Fibroblast of lung (primary cell): Measurements from ENCODE around the gene DOHH. TPM values are rescaled to one million over a fixed set of nuclear protein-coding genes. Genes with fewer than 3 reads are reported as not detected.

Experiments
- DNase-seq, 2 donors: peaks; one replicate each; pipeline versions ENCODE4 v3.0.0 to v3.0.0-alpha.2; 2010; ENCODE audit warnings: low read depth in 2 of 2
- H2AFZ ChIP-seq: 2 replicates; pipeline ENCODE4 v1.5.1; 2012; ENCODE audit warnings: low read length, control low read depth, inconsistent platforms
- H3K27ac ChIP-seq: 2 replicates; pipeline ENCODE4 v1.5.1; 2011; ENCODE audit warnings: low read length, control low read depth; ENCODE audit not compliant: insufficient read depth
- H3K27me3 ChIP-seq: 2 replicates; pipeline ENCODE4 v1.5.1; 2011; ENCODE audit warnings: mild to moderate bottlenecking, low read length; ENCODE audit not compliant: control insufficient read depth, insufficient read depth
- H3K36me3 ChIP-seq: 2 replicates; pipeline ENCODE4 v1.5.1; 2011; ENCODE audit warnings: low read length; ENCODE audit not compliant: control insufficient read depth, insufficient read depth
- H3K4me1 ChIP-seq: 2 replicates; pipeline ENCODE4 v1.5.1; 2011; ENCODE audit warnings: low read length; ENCODE audit not compliant: control insufficient read depth, insufficient read depth; ENCODE audit errors: extremely low read depth
- H3K4me2 ChIP-seq: 2 replicates; pipeline ENCODE4 v1.5.1; 2011; ENCODE audit warnings: low read length, control low read depth; ENCODE audit not compliant: insufficient read depth; ENCODE audit errors: extremely low read depth
- H3K4me3 ChIP-seq, 4 experiments: fragments of 200-600 bp in 1 of 4; sonication (generic) in 1 of 4; replicated peaks in 1 of 4; 2 replicates each; pipeline ENCODE4 v1.5.1; 2011 to 2016; ENCODE audit warnings: low read length in 4 of 4, low read depth in 3 of 4, mild to moderate bottlenecking in 3 of 4, control low read depth in 2 of 4, inconsistent platforms in 1 of 4, mixed read lengths in 1 of 4; ENCODE audit not compliant: insufficient read depth in 1 of 4; ENCODE audit errors: control extremely low read depth in 1 of 4
- H3K79me2 ChIP-seq: 2 replicates; pipeline ENCODE4 v1.5.1; 2012; ENCODE audit warnings: mild to moderate bottlenecking, low read length, inconsistent platforms; ENCODE audit not compliant: control insufficient read depth, insufficient read depth
- H3K9ac ChIP-seq: 2 replicates; pipeline ENCODE4 v1.5.1; 2011; ENCODE audit warnings: mild to moderate bottlenecking, low read length, control low read depth; ENCODE audit not compliant: insufficient read depth
- H3K9me3 ChIP-seq: 2 replicates; pipeline ENCODE4 v1.5.1; 2012; ENCODE audit warnings: low read depth, low read length; ENCODE audit not compliant: control insufficient read depth, insufficient read depth
- H4K20me1 ChIP-seq: 2 replicates; pipeline ENCODE4 v1.5.1; 2011; ENCODE audit warnings: low read length; ENCODE audit not compliant: control insufficient read depth, insufficient read depth; ENCODE audit errors: extremely low read depth
- EZH2 ChIP-seq: IDR thresholded peaks from 2 replicates; pipeline ENCODE4 v1.5.1; 2012; ENCODE audit warnings: low read length, control low read depth, mild to moderate bottlenecking; ENCODE audit errors: missing control alignments
- polyA plus RNA-seq, 2 donors: library from polyadenylated mRNA; depleted of rRNA in 1 of 2; stranded (reverse) in 1 of 2; unstranded in 1 of 2; fragments of >200 nt; gene quantifications; 2 replicates each; pipeline ENCODE4 v1.2.1, GENCODE V29; 2011 to 2012; ENCODE audit warnings: missing spikeins in 1 of 2
- total RNA-seq: library from RNA; depleted of rRNA; stranded (reverse); fragments of >200 nt; gene quantifications from 2 replicates; pipeline ENCODE4 v1.2.1, GENCODE V29; 2014
- TF ChIP-seq, protein P1 (sequence below), 2 donors: IDR thresholded peaks in 1 of 2; conservative IDR thresholded peaks in 1 of 2; 1 replicate in 1 of 2; 2 replicates in 1 of 2; pipeline ENCODE4 v1.5.1; 2011 to 2012; ENCODE audit warnings: low read length in 2 of 2, control low read depth in 1 of 2, inconsistent platforms in 1 of 2, low read depth in 1 of 2, mild to moderate bottlenecking in 1 of 2

Gene DOHH
- total and polyA plus RNA-seq, 2 donors (not counting 1 experiment from before 2014, with no cell fraction given): 4.1 to 10.1 TPM

DNA sequence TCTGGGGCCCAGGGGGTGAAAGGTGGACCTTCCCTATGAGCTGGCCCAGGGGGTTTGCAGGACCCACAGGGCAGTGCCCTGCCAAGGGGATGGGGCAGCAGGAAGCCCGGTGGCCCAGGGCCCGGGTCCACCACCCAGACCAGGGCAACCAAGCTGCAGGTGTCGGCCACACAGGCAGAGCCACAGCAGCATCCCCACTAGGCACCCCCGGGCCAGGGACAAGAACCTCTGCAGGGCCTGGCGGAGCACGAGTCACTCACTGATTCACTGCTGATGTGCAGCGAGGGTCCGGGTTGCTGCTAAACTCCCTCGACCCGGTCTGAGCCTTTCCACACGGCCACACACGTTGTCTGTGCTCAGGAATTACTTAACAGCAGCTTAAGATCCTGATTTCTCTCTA is 14.5 kb upstream of the DOHH start:
- peaks cover 18% of the 10 kb centered on the region for H3K4me1 ChIP-seq
- H3K27me3 ChIP-seq: no peaks in the 10 kb centered on the region
- H3K79me2 ChIP-seq: peaks cover 89% of the 10 kb centered on the region
- no peaks in the 10 kb centered on the region for H3K9me3 ChIP-seq
- H3K36me3 ChIP-seq: peaks cover 13% of the 10 kb centered on the region
- no peak overlapping the region for H3K9ac ChIP-seq
- H3K4me3 ChIP-seq: no peak overlapping the region
- TF ChIP-seq EZH2: no peak
- TF ChIP-seq, protein P1, sequence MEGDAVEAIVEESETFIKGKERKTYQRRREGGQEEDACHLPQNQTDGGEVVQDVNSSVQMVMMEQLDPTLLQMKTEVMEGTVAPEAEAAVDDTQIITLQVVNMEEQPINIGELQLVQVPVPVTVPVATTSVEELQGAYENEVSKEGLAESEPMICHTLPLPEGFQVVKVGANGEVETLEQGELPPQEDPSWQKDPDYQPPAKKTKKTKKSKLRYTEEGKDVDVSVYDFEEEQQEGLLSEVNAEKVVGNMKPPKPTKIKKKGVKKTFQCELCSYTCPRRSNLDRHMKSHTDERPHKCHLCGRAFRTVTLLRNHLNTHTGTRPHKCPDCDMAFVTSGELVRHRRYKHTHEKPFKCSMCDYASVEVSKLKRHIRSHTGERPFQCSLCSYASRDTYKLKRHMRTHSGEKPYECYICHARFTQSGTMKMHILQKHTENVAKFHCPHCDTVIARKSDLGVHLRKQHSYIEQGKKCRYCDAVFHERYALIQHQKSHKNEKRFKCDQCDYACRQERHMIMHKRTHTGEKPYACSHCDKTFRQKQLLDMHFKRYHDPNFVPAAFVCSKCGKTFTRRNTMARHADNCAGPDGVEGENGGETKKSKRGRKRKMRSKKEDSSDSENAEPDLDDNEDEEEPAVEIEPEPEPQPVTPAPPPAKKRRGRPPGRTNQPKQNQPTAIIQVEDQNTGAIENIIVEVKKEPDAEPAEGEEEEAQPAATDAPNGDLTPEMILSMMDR (conservative IDR thresholded peaks at IDR 0.05 in 1 of 2, IDR thresholded peaks at IDR 0.05 in 1 of 2; ENCODE audit: low read depth in 1 of 2, low read length in 2 of 2): no peak
- no peak overlapping the region for H3K4me2 ChIP-seq
- no peak for DNase-seq
- no peak overlapping the region for H2AFZ ChIP-seq
- no peak overlapping the region for H3K27ac ChIP-seq
- no peaks in the 10 kb centered on the region for H4K20me1 ChIP-seq

DNA sequence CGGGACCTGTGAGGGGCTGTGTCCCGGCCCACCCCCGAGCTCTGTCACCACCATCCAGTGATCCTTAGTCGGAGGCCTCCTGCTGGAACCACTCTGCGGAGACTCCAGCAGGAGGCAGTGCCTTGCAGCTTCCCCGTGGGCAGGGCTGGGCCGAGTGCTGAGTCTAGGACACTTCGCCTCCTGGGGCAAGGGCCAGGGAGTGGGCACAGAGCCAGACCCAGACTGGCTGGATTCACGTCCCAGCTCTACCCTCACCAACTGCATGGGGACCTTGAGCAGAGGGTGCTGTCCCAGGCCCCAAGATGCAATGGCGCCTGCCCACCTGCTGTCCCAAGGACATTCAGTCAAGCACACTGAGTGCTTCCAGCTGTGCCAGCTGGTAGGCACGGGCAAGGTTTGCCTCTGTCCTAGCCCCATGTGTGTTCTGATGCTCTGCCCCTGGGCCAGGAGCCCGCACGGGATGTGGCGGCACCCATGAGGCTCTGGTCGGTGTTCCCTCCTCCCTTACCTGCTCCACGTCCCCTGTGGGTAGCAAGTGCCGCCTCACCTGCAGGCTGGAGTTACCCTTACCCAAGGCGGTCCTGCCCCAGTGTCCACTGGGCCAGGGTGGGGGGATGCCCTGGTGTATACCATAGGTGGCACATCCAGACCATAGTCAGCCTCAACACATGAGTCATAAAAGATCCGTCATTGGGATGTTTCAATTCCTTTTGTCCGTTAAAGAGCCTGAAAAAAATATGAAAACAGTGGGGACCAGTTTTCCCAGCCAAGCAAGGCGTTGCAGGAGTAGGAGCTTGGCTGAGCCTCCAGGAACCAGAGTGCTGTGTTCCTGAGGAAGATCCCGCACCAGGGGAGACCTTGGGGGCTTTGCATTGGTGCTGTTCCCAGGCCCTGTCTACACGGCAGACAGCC is 13.0 kb upstream of the DOHH start:
- Histone ChIP-seq H3K4me3 (no peak overlapping the region), H3K9ac (no peak overlapping the region), H3K79me2 (peaks cover 89% of the 10 kb centered on the region), H3K36me3 (peaks cover 17% of the 10 kb centered on the region), H2AFZ (no peak overlapping the region), H3K4me1 (peaks cover 18% of the 10 kb centered on the region), H3K27ac (no peak overlapping the region), H3K9me3 (no peaks in the 10 kb centered on the region), H3K4me2 (no peak overlapping the region), H3K27me3 (no peaks in the 10 kb centered on the region), H4K20me1 (no peaks in the 10 kb centered on the region)
- DNase-seq: no peak
- TF ChIP-seq, protein P1 (conservative IDR thresholded peaks at IDR 0.05 in 1 of 2, IDR thresholded peaks at IDR 0.05 in 1 of 2; ENCODE audit: low read depth in 1 of 2, low read length in 2 of 2): no peak
- no peak for TF ChIP-seq EZH2

DNA sequence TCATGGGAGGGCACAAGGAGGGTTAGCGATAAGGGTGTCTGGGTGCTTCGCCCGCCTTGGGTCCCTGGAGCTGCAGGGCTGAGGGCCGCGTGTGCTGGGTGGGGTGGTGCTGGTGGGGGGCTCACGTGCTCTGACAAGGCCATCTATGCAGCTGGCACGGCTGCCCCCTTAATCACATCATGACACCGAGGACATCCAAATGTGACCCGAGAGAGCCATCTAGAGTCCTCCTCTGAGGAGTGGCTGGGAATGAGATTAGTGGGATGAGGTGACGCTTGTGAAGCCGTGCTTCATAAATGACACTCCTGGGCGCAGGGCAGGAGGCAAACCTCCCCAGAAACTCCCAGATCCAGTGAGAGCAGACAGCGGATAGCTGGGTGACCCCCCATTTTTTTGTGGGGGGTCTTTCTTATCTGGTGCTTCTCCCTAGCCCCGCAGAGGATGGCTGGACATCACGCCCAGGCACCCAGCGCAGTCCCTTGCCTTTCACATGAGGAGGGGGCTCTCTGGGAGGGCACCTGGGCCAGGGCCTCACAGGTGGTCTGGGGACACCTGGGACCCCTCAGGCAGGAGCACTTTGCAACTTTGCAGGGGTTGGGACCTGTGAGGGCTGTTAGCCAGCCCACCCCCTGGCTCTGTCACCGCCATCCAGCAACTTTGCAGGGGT is 12.2 kb upstream of the DOHH start:
- peaks cover 17% of the 10 kb centered on the region for H3K36me3 ChIP-seq
- TF ChIP-seq, protein P1 (conservative IDR thresholded peaks at IDR 0.05 in 1 of 2, IDR thresholded peaks at IDR 0.05 in 1 of 2; ENCODE audit: low read depth in 1 of 2, low read length in 2 of 2): no peak
- no peak for TF ChIP-seq EZH2

More for the DNA sequence above, 12.2 kb upstream of the DOHH start:
- Histone ChIP-seq H3K27me3 (no peaks in the 10 kb centered on the region), H3K4me1 (peaks cover 18% of the 10 kb centered on the region), H3K9ac (no peak overlapping the region), H3K4me2 (no peak overlapping the region), H4K20me1 (no peaks in the 10 kb centered on the region), H3K79me2 (peaks cover 92% of the 10 kb centered on the region), H3K9me3 (no peaks in the 10 kb centered on the region), H3K27ac (no peak overlapping the region), H3K4me3 (no peak overlapping the region), H2AFZ (no peak overlapping the region)
- no peak for DNase-seq
